Cardiac muscle cell (in vitro differentiated cells and primary cell): ENCODE data around the gene SPIRE2. TPM values are rescaled to one million over a fixed set of nuclear protein-coding genes. Genes with fewer than 3 reads are reported as not detected.
"Not testable (repeated sequence)": the region's sequence is repeated elsewhere in the genome, so short reads cannot be mapped to it uniquely, and the experiment has no call there.

Experiments used
- DNase-seq, 2 donors: peaks; one replicate each; pipeline versions ENCODE4 v3.0.0 to v3.0.0-alpha.2; 2010 to 2017; ENCODE audit warnings: low read depth in 1 of 2, low spot score in 1 of 2
- H3K27ac ChIP-seq: fragments of 200-600 bp; sonication (generic); 2 replicates; pipeline ENCODE4 v1.5.1; 2016
- H3K27me3 ChIP-seq: fragments of 200-600 bp; sonication (generic); 2 replicates; pipeline ENCODE4 v1.6.0; 2016; ENCODE audit warnings: control low read depth
- H3K36me3 ChIP-seq: fragments of 200-600 bp; sonication (generic); 2 replicates; pipeline ENCODE4 v1.5.1; 2016; ENCODE audit warnings: control low read depth
- H3K4me1 ChIP-seq: fragments of 200-600 bp; sonication (generic); 2 replicates; pipeline ENCODE4 v1.8.1; 2017; ENCODE audit warnings: low read depth, mild to moderate bottlenecking, mixed run types
- H3K4me3 ChIP-seq: fragments of 200-600 bp; sonication (generic); 2 replicates; pipeline ENCODE4 v1.5.1; 2016; ENCODE audit warnings: mild to moderate bottlenecking
- H3K9me3 ChIP-seq: fragments of 200-600 bp; sonication (generic); 2 replicates; pipeline ENCODE4 v1.5.1; 2017; ENCODE audit warnings: low read depth, mild to moderate bottlenecking, control low read depth
- CTCF ChIP-seq: IDR thresholded peaks from 2 replicates; pipeline ENCODE4 v1.5.1; 2012; ENCODE audit warnings: low read depth, mild to moderate bottlenecking, low read length
- polyA plus RNA-seq: library from polyadenylated mRNA; unstranded; fragments of >200 nt; fragmentation: Nextera tagmentation; extraction: Ambion mirVana; gene quantifications from 2 replicates; pipeline ENCODE4 v1.2.1, GENCODE V29; 2016
- total RNA-seq: library from RNA; depleted of rRNA; stranded (reverse); fragments of >200 nt; gene quantifications from 2 replicates; pipeline ENCODE4 v1.2.3, GENCODE V29; 2016

Gene SPIRE2
- total and polyA plus RNA-seq, 2 experiments from 2014 or later = 3.8 to 7.8 TPM

GRCh38 chr16:89873972-89874689, 45.9 kb downstream of the SPIRE2 start:
- Histone ChIP-seq H3K27me3 (no peaks in the 10 kb centered on the region), H3K36me3 (peaks cover 8% of the 10 kb centered on the region), H3K4me3 (peak overlapping the region; percentile 62), H3K27ac (peak overlapping the region; percentile 98), H3K9me3 (no peaks in the 10 kb centered on the region), H3K4me1 (no peaks in the 10 kb centered on the region)
- TF ChIP-seq CTCF = no peak
- peak; percentile 96 to 98 for DNase-seq

- not testable (repeated sequence) for H3K4me1 ChIP-seq, H3K27me3 ChIP-seq, DNase-seq, H3K9me3 ChIP-seq, H3K4me3 ChIP-seq, H3K27ac ChIP-seq
- H3K36me3 ChIP-seq = peaks cover 23% of the 10 kb centered on the region
Observed at GRCh38 chr16:89879123-89879522, 50.8 kb downstream of the SPIRE2 start.

- Histone ChIP-seq H3K4me3 (no peak overlapping the region), H3K27ac (no peak overlapping the region), H3K9me3 (no peaks in the 10 kb centered on the region), H3K27me3 (no peaks in the 10 kb centered on the region), H3K4me1 (no peaks in the 10 kb centered on the region), H3K36me3 (peaks cover 29% of the 10 kb centered on the region)
- no peak for TF ChIP-seq CTCF
- DNase-seq = no peak
Observed at GRCh38 chr16:89880477-89881367, 52.4 kb downstream of the SPIRE2 start.

- Histone ChIP-seq H3K9me3 (no peaks in the 10 kb centered on the region), H3K4me1 (no peaks in the 10 kb centered on the region), H3K27ac (no peak overlapping the region), H3K27me3 (no peaks in the 10 kb centered on the region), H3K36me3 (peaks cover 35% of the 10 kb centered on the region), H3K4me3 (no peak overlapping the region)
- TF ChIP-seq CTCF = no peak
- DNase-seq = no peak
Observed at GRCh38 chr16:89881368-89881730, 53.1 kb downstream of the SPIRE2 start.

GRCh38 chr16:89883346-89884040, 55.2 kb downstream of the SPIRE2 start:
- Histone ChIP-seq H3K27ac (no peak overlapping the region), H3K27me3 (no peaks in the 10 kb centered on the region), H3K4me1 (no peaks in the 10 kb centered on the region), H3K9me3 (no peaks in the 10 kb centered on the region), H3K36me3 (peaks cover 55% of the 10 kb centered on the region), H3K4me3 (no peak overlapping the region)
- no peak for DNase-seq
- no peak for TF ChIP-seq CTCF
